LNCaP clone FGC (cell line): ENCODE measurements around the gene MRPS6.

ENCODE experiments used
- DNase-seq: peaks from one replicate; pipeline ENCODE4 v3.0.0-alpha.2; 2011; ENCODE audit warnings: low read depth
- H3K4me3 ChIP-seq: 2 replicates; pipeline ENCODE4 v1.5.1; 2011; ENCODE audit warnings: mild to moderate bottlenecking, low read depth, low read length, control low read depth
- CTCF ChIP-seq: IDR thresholded peaks from 2 replicates; pipeline ENCODE4 v1.5.1; 2012; ENCODE audit warnings: mild to moderate bottlenecking; ENCODE audit not compliant: control insufficient read depth, insufficient read depth; ENCODE audit errors: extremely low read depth

MRPS6 gene

GRCh38 chr21:34141373-34141772, 68.0 kb downstream of the MRPS6 start:
- no peak for TF ChIP-seq CTCF
- no peak for DNase-seq
- H3K4me3 ChIP-seq: no peak overlapping the region

GRCh38 chr21:34143685-34144182, 70.4 kb downstream of the MRPS6 start:
- TF ChIP-seq CTCF: no peak
- no peak overlapping the region for H3K4me3 ChIP-seq
- no peak for DNase-seq

- no peak for DNase-seq
- H3K4me3 ChIP-seq: no peak overlapping the region
- no peak for TF ChIP-seq CTCF
Measured at GRCh38 chr21:34144224-34144623, 70.8 kb downstream of the MRPS6 start.

GRCh38 chr21:34147792-34148418, 74.5 kb downstream of the MRPS6 start:
- no peak for TF ChIP-seq CTCF
- no peak for DNase-seq
- no peak overlapping the region for H3K4me3 ChIP-seq

GRCh38 chr21:34148419-34148804, 75.0 kb downstream of the MRPS6 start:
- no peak for TF ChIP-seq CTCF
- no peak overlapping the region for H3K4me3 ChIP-seq
- DNase-seq: no peak

GRCh38 chr21:34148826-34149558, 75.6 kb downstream of the MRPS6 start:
- TF ChIP-seq CTCF: no peak
- DNase-seq: no peak
- no peak overlapping the region for H3K4me3 ChIP-seq
